HEK293T (cell line): ENCODE data around the gene RNF123.

ENCODE experiments used
- BHLHE40 ChIP-seq: fragments of 450-650 bp; IDR thresholded peaks from 2 replicates; pipeline ENCODE4 v1.6.1; 2016; ENCODE audit warnings: mild to moderate bottlenecking, moderate library complexity, borderline replicate concordance
- CTBP1 ChIP-seq: fragments of 450-650 bp; IDR thresholded peaks from 2 replicates; pipeline ENCODE4 v1.6.1; 2016; ENCODE audit warnings: borderline replicate concordance
- ELF4 ChIP-seq: fragments of 450-650 bp; IDR thresholded peaks from 2 replicates; pipeline ENCODE4 v1.6.1; 2017; ENCODE audit warnings: antibody characterized with exemption
- FOXA1 ChIP-seq: fragments of 450-650 bp; IDR thresholded peaks from 2 replicates; pipeline ENCODE4 v1.6.1; 2016; ENCODE audit warnings: mild to moderate bottlenecking
- LEF1 ChIP-seq: fragments of 450-650 bp; IDR thresholded peaks from 2 replicates; pipeline ENCODE4 v1.6.1; 2017; ENCODE audit warnings: mild to moderate bottlenecking, borderline replicate concordance
- PKNOX1 ChIP-seq: fragments of 450-650 bp; IDR thresholded peaks from 2 replicates; pipeline ENCODE4 v1.6.1; 2016
- TARDBP ChIP-seq: fragments of 450-650 bp; IDR thresholded peaks from 2 replicates; pipeline ENCODE4 v1.6.1; 2016

GRCh38 chr3:49664300-49664699 is 25.1 kb upstream of the RNF123 start:
- TF ChIP-seq FOXA1 (no peak), PKNOX1 (no peak), ELF4 (no peak), TARDBP (no peak), BHLHE40 (no peak), CTBP1 (no peak), LEF1 (no peak)
